OCI-LY3 (cell line): ENCODE results near the gene CALY.

Experiments
- H2AFZ ChIP-seq: fragments of 200-600, 300-600 bp; shearing (Covaris generic); 2 replicates; pipeline ENCODE4 v1.6.0; 2014; ENCODE audit warnings: antibody characterized with exemption, low read depth, low read length
- H3K27ac ChIP-seq: fragments of 200-600, 300-600 bp; sonication (generic); 2 replicates; pipeline ENCODE4 v1.5.1; 2014; ENCODE audit warnings: mild to moderate bottlenecking, low read length, moderate library complexity, mixed read lengths
- H3K27me3 ChIP-seq: fragments of 200-600, 300-600 bp; sonication (generic); 2 replicates; pipeline ENCODE4 v1.6.1; 2014; ENCODE audit warnings: low read depth, low read length, mixed read lengths
- H3K36me3 ChIP-seq: fragments of 200-600, 300-600 bp; sonication (generic); replicated peaks from 2 replicates; pipeline ENCODE3; 2014; ENCODE audit warnings: low read depth, low read length, mixed read lengths
- H3K4me1 ChIP-seq: fragments of 300-600, 200-600 bp; sonication (generic); 2 replicates; pipeline ENCODE4 v1.6.1; 2014; ENCODE audit warnings: low read length, mixed read lengths
- H3K4me2 ChIP-seq: fragments of 200-600, 300-600 bp; sonication (generic); 2 replicates; pipeline ENCODE4 v1.6.1; 2014; ENCODE audit warnings: low read length, mixed read lengths
- H3K4me3 ChIP-seq: fragments of 300-600, 200-600 bp; sonication (generic); 2 replicates; pipeline ENCODE4 v1.5.1; 2014; ENCODE audit warnings: antibody characterized with exemption, mild to moderate bottlenecking, low read length, moderate library complexity
- H3K79me2 ChIP-seq: fragments of 300-600, 200-600 bp; shearing (Covaris generic); 2 replicates; pipeline ENCODE4 v1.6.1; 2014; ENCODE audit warnings: mild to moderate bottlenecking, low read length, mixed read lengths
- H3K9ac ChIP-seq: fragments of 300-600, 200-600 bp; shearing (Covaris generic); 2 replicates; pipeline ENCODE4 v1.6.0; 2014; ENCODE audit warnings: mild to moderate bottlenecking, low read length, moderate library complexity
- H3K9me3 ChIP-seq: fragments of 200-600, 300-600 bp; shearing (Covaris generic); 2 replicates; pipeline ENCODE4 v1.6.1; 2014; ENCODE audit warnings: low read length, mixed read lengths; ENCODE audit not compliant: insufficient read depth
- H4K20me1 ChIP-seq: fragments of 200-600, 300-600 bp; sonication (generic); 2 replicates; pipeline ENCODE4 v1.6.1; 2016; ENCODE audit warnings: low read length, mixed read lengths; ENCODE audit not compliant: insufficient read depth
- EZH2phosphoT487 ChIP-seq: fragments of 200-600 bp; shearing (Covaris generic); IDR thresholded peaks from 2 replicates; pipeline ENCODE4 v1.6.1; 2018; ENCODE audit warnings: antibody characterized with exemption, mixed run types, low read depth
- TF ChIP-seq, protein P1 (sequence below): fragments of 200-600, 300-600 bp; sonication (generic); IDR thresholded peaks from 2 replicates; pipeline ENCODE4 v1.5.1; 2014; ENCODE audit warnings: antibody characterized with exemption, low read length, low read depth

The CALY gene

DNA sequence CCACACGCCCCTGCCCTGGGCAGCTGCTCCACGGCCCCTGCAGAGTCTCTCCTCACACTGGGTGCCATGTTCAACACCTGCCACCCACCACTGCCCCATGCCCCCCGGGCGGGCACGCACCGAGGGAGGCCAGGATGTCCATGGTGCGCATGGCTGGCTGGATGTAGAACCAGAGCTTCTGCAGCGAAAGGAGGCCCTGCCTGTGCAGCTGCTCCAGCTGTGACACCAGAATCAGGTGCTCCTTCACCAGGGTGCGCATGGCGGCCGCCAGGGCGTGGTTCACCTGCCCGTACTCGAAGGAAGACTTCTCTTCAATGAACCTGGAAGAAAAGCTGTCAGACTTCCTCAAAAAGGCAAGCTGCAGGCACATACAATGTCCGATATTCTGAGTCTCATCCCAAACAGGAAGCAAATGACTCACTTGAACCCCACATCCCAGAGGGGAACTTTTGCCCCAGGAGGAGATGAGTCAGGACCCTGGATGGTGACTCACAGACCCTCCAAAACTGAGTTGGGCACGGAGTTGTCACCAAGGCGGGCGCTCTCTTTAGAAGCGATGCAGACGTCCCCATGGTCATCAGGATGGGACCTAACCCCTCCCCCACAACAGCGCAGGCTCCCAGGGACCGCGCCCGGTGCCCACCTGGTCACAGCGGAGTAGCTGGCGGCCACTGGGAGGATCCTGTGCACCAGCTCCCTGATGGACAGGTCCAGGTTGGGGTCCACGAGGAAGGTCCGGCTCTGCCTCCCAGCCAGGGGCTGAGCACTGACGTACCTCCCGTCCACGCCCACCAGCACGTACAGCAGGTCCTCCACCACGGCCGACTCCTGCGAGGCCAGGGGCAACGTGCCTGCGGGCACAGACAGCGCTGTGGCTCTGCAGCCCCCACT is 43.5 kb downstream of the CALY start:
- Histone ChIP-seq H3K4me1 (no peaks in the 10 kb centered on the region), H3K36me3 (peaks cover 3% of the 10 kb centered on the region), H3K9me3 (no peaks in the 10 kb centered on the region), H3K9ac (no peak overlapping the region), H3K79me2 (no peaks in the 10 kb centered on the region), H2AFZ (no peak overlapping the region), H3K27me3 (no peaks in the 10 kb centered on the region), H4K20me1 (no peaks in the 10 kb centered on the region), H3K4me3 (no peak overlapping the region), H3K4me2 (no peak overlapping the region), H3K27ac (no peak overlapping the region)
- TF ChIP-seq, protein P1, sequence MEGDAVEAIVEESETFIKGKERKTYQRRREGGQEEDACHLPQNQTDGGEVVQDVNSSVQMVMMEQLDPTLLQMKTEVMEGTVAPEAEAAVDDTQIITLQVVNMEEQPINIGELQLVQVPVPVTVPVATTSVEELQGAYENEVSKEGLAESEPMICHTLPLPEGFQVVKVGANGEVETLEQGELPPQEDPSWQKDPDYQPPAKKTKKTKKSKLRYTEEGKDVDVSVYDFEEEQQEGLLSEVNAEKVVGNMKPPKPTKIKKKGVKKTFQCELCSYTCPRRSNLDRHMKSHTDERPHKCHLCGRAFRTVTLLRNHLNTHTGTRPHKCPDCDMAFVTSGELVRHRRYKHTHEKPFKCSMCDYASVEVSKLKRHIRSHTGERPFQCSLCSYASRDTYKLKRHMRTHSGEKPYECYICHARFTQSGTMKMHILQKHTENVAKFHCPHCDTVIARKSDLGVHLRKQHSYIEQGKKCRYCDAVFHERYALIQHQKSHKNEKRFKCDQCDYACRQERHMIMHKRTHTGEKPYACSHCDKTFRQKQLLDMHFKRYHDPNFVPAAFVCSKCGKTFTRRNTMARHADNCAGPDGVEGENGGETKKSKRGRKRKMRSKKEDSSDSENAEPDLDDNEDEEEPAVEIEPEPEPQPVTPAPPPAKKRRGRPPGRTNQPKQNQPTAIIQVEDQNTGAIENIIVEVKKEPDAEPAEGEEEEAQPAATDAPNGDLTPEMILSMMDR: no peak
- TF ChIP-seq EZH2phosphoT487: no peak

DNA sequence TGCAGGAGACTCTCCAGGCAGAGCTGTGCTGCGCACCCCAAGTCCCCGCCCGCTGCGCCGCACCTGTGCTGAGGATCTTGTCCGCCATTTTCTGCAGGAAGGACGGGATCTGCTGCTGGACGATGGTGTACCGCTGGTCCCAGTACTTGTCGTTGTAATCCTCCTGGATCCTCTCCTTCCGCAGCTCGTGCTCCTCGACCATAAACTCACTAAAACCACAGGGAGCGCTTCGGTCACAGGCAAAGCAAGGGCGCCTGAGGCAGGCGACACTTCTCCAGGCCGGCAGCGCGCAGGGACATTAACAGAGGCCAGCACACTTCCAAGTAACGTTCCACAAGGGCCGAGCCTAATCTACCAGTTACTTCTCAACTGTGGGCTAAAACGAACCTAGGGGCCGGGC is 46.9 kb downstream of the CALY start:
- H2AFZ ChIP-seq: no peak overlapping the region
- H3K27me3 ChIP-seq: no peaks in the 10 kb centered on the region
- H3K4me2 ChIP-seq: no peak overlapping the region
- no peak overlapping the region for H3K27ac ChIP-seq
- H3K4me3 ChIP-seq: no peak overlapping the region
- no peak overlapping the region for H3K9ac ChIP-seq
- H3K79me2 ChIP-seq: no peaks in the 10 kb centered on the region
- no peak for TF ChIP-seq EZH2phosphoT487
- TF ChIP-seq, protein P1: no peak
- H3K36me3 ChIP-seq: no peaks in the 10 kb centered on the region
- H3K4me1 ChIP-seq: no peaks in the 10 kb centered on the region
- H3K9me3 ChIP-seq: no peaks in the 10 kb centered on the region
- no peaks in the 10 kb centered on the region for H4K20me1 ChIP-seq

DNA sequence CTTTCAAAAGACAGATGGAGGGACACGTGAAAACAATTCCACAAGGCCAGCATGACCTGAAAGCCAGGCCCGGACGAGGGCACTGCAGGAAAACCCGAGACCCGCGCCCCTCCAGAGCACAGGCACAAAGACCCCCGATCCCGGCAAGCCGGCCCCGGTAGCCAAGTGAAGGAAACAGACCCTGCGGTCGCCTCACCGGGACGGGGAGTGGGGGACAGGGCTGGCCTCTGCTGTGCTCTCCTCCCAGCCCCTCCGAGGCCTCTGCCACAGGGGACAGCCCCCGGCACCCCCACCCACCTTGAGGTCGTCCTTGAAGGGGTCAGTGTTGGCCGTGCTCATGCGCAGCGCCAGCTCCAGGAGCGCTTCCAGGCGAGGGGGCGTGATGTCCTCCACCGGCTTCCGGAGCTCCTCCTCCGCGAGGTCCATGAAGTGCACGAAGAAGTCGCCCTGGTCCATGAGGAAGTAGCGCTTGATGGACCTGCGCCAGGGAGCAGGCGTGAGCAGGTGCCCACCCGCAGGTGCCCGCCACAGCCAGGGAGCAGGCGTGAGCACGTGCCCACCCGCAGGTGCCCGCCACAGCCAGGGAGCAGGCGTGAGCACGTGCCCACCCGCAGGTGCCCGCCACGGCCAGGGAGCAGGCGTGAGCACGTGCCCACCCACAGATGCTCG is 48.7 kb downstream of the CALY start:
- Histone ChIP-seq H3K9ac (no peak overlapping the region), H3K4me1 (no peaks in the 10 kb centered on the region), H3K79me2 (no peaks in the 10 kb centered on the region), H4K20me1 (no peaks in the 10 kb centered on the region), H3K27me3 (no peaks in the 10 kb centered on the region), H2AFZ (no peak overlapping the region), H3K4me2 (no peak overlapping the region), H3K9me3 (no peaks in the 10 kb centered on the region), H3K4me3 (no peak overlapping the region), H3K27ac (no peak overlapping the region), H3K36me3 (no peaks in the 10 kb centered on the region)
- TF ChIP-seq, protein P1: no peak
- no peak for TF ChIP-seq EZH2phosphoT487

DNA sequence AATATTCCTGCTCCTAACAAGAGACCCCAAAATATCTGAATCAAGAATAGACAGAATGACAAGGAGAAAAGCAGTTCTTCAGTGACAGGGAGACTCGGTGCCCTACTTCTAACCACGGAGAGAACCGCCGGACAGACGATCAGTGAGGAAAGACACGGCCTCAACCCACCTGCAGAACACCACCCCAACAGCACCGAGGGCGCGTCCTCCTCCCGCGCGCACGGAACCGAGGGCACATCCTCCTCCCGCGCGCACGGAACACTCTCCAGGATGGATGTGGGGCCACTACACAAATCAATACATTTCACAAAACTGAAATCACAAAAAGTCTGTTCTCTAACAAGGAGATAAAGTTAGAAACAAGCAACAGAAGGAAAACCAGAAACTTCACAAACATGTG is 50.3 kb downstream of the CALY start:
- TF ChIP-seq, protein P1: no peak
- no peak for TF ChIP-seq EZH2phosphoT487
- Histone ChIP-seq H4K20me1 (no peaks in the 10 kb centered on the region), H3K9me3 (no peaks in the 10 kb centered on the region), H3K4me2 (no peak overlapping the region), H3K27me3 (no peaks in the 10 kb centered on the region), H3K4me3 (no peak overlapping the region), H3K79me2 (no peaks in the 10 kb centered on the region), H3K9ac (no peak overlapping the region), H3K27ac (no peak overlapping the region), H3K4me1 (no peaks in the 10 kb centered on the region), H2AFZ (no peak overlapping the region), H3K36me3 (no peaks in the 10 kb centered on the region)
